ENCODE measurements around the gene DMBX1.
A peak's percentile ranks its signal among the peaks of the same experiment; 100 is the strongest.

Gene DMBX1

DNA sequence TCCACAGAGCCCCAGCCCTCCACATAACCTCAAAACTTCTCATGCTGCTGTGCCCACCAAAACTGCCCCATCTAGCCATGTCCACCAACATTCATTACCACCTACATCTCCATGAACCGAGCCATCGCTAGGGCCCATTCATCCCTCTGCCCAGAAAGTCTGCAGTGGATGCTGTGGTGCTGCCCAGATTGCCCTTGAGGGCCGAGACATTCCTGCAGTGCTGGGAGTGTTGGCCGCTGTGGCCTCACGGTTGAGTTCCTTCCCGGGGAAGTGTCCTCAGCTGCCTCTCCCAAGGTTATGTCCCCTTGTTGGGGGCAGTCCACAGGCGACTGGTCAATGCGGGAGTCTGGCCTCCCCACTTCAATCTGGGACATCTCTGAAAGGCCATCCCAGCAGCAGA lies 30.3 kb upstream of the DMBX1 start:
- DNase-seq (ENCODE audit: low read depth in 3 of 3) = no peak

DNA sequence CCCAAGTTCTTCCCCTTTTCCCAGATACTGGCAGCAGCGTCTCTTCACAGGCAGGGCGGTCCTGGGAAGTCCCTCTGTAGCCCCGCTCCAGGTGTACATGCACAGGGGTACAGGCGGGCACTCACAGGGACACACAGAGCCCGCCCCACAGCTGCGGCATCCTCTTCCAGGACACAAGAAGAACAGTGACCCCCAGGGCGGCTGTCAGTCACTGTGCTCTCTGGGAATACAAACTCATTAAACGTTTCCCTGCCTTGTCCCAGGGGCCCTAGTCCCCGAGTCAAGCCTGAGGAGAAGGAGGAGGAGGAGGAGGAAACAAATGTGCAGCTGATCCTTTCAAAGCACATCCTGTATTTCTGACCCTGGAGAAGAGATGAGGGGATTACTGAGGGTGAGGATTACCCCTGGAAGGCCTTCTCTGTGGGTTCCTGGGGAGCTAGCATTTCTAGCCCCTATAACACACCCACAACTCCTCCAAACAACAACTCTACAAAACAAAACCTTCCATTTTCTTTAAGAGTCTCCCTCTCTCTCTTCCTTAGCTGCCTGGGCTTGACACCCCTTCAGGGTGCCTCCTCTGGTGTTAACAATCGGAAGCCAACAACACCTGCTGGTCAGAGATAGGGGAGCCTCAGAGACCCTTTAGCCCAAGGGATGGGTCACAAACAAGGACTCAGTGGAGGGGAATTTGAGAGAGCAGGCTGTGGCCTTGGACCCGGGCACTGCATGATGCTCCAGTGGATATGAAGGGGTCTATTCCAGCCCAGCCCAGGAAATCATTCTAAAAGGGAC lies 28.4 kb upstream of the DMBX1 start:
- no peak for DNase-seq (ENCODE audit: low read depth in 3 of 3)

DNA sequence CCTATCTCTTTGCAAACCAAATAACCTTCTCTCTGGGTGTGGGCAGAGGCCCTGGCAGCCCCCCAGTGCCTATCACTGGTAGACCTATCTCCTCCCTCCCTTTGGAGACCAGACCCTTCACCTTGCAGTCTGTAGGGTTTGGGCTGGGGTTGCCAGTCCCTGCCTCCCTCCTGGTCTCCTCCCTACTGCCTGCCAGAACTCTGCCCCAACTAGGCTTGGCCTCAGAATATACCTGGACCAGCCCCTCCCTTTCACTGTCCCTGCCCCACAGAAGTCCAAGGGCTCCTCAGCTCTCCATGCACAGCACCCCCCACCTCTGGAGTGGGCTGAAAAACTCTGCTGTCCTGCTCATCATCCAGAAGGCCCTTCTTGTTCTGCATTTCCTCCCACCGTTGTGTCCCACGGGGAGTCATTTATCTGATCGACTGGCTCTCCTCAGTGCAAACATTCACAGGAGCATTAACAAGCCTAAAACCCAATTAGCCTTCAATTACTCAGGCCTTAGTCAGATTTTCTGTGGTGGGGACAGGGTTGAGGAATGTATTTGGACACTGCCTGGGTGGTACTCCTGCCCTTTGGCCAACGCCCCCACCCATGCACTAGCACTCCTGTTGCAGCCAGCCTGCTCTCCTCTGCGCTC lies 27.7 kb upstream of the DMBX1 start:
- no peak for DNase-seq (ENCODE audit: low read depth in 3 of 3)

GRCh38 chr1:46464013-46464548 lies 25.6 kb upstream of the DMBX1 start:
- DNase-seq (ENCODE audit: low read depth in 3 of 3) = no peak

GRCh38 chr1:46464915-46465314 lies 24.7 kb upstream of the DMBX1 start:
- no peak for DNase-seq (ENCODE audit: low read depth in 3 of 3)

DNA sequence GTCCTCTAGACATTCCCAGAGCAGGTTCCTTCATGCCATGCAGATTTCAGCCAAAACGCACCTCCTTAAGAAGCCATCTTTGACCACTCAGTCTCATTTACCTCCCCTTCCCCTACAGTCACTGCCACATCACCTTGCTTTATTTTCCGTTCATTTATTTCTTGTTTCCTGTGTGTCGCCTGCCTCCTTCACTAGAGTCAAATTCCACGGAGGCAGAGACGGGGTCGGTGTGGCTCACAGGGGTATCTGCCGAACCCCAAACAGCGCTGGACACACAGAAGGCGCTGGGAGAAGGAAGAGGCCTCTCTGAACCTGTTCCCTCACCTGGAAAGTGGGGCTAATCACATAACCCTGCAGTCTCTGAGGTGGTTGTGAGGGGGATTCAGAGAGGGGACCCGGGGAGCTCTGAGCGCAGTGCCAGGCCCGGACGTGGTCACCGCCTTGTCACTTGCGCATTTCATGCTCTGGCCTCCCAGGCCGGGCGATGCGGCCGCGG lies 23.6 kb upstream of the DMBX1 start:
- no peak for DNase-seq (ENCODE audit: low read depth in 3 of 3)

DNA sequence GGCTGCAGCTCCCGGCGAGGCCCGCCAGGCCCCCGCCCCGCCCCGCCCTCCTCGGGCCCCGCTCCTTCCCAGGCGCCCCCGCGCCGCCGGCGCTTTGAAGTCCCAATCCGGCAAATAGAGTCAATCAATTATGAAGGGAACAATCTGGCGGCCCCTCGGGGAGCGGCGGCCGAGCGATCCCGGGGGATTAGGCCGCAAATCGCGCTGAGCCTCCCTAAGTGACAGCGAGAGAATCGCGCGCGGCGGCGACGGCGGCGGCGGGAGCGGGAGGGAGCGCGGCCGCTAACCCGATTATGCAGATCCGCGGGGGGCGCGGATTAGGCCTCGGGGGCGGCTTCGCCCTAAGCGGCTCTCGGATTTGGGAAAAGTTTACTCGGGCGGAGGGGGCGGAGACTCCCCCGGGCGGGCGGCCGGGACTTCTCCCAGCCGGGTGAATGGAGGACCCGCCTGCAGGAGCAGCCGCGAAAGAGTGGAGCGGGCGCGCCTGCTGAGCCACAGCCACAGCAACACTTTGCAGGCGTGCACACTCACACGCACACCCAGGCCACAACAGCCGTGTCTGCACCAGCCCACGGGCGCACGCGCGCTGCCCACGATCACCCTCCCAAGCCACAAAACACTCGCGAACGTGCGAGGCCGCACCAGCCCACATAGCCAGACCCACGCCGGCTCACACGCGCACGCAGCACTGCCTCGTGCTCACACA lies 23.0 kb upstream of the DMBX1 start:
- no peak for DNase-seq (ENCODE audit: low read depth in 3 of 3)

- DNase-seq (ENCODE audit: low read depth in 3 of 3) = no peak
Measured at GRCh38 chr1:46467183-46467504, 22.5 kb upstream of the DMBX1 start.

- DNase-seq (ENCODE audit: low read depth in 3 of 3) = no peak
Measured at GRCh38 chr1:46469881-46470280, 19.8 kb upstream of the DMBX1 start.

- no peak for DNase-seq (ENCODE audit: low read depth in 3 of 3)
Measured at GRCh38 chr1:46471848-46472492, 17.7 kb upstream of the DMBX1 start.

DNA sequence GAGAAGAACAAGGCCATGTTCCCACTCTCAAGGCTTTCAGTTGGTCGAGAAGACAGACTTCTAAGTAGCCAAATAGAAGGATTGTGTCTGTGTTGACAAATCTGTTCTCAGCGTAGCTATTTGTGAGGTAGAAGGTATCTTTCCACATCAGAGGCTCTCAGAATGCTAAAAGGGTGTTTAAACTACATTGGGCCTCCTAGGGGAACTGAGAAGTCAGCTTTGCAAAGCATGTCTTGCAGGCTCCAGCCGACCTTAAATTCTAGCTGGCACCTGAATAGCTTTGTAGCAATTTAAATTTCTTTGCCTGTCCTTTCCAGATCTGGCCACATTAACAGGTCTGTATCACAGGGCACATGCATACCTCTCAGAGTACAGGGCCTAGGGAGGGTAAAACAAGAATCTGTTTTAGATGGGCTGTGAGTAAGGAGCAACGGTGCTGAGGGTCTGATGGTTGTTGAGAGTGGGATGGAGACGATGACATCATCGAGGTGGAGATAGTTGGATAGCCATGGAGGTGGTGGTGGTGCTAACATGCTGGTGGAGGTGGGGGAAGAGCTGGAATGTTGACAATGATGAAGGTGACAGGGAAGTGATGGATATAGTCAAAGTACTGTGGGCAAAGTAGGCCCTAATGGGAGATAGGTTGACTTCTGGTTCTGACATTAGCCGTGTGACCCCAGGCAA lies 17.0 kb upstream of the DMBX1 start:
- no peak for DNase-seq (ENCODE audit: low read depth in 3 of 3)

DNA sequence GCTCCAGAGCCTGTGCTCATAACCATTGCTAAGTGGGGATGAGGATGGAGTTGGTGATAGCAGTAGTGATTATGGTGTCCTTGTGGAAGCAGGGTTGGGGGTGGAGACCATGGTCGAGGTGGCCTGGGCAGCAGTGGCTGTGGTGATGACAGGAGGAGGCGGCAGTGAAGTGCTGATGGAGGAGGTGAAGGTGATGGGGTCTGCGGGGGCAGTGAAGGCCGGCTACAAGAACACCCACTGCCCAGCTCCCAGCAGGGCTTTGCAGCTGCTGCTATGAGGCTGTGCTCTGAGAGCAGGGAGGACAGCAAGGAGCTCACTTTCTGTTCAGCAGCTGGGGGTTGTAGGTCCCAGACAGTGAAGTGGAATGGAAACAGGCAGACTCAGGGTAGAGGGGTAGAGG lies 15.6 kb upstream of the DMBX1 start:
- no peak for DNase-seq (ENCODE audit: low read depth in 3 of 3)

GRCh38 chr1:46474570-46474969 lies 15.1 kb upstream of the DMBX1 start:
- DNase-seq (ENCODE audit: low read depth in 3 of 3) = no peak

- DNase-seq (ENCODE audit: low read depth in 3 of 3) = no peak
Measured at GRCh38 chr1:46476673-46477072, 13.0 kb upstream of the DMBX1 start.

GRCh38 chr1:46477153-46477929 lies 12.3 kb upstream of the DMBX1 start:
- DNase-seq (ENCODE audit: low read depth in 3 of 3) = peak; percentile 57 to 61 (median 60)

DNA sequence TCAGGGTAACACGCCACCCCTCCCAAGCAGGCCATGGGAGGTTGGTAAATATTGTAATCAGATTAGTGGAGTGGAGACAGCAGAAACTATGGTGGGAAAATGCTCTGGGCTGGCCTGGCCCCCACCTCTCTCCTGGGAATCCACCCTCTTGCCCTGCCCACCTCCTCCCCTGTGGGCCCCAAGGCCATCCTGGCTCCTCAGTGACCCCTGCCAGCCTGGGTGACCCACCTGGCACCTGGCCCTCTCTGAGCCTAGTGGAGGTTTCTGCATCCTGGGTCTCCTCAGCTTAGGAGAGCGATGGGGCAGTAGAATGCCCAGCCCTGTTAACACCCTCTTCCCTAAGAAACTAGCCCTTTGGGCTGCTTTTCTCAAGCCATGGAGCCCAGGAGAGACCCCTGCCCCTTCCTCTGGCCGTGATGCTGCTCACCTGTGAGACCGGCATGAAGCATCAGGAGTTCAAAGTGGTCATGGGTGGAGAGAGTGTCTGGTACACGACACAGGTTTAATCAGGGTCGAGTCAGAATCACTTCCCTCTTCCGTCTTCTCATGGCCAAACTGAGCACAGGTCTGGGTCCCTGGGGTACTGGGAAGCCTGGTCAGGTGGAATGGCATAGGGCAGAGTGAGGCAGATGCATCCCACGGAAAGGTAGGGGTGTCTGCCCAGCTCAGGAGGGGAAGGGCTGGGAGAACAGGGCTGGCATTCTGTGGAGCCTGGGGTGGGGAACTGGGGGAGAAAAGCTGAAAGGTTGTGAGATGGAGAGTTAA lies 10.7 kb upstream of the DMBX1 start:
- DNase-seq (ENCODE audit: low read depth in 3 of 3) = no peak

- DNase-seq (ENCODE audit: low read depth in 3 of 3) = no peak
Measured at GRCh38 chr1:46479744-46480350, 9.8 kb upstream of the DMBX1 start.

DNA sequence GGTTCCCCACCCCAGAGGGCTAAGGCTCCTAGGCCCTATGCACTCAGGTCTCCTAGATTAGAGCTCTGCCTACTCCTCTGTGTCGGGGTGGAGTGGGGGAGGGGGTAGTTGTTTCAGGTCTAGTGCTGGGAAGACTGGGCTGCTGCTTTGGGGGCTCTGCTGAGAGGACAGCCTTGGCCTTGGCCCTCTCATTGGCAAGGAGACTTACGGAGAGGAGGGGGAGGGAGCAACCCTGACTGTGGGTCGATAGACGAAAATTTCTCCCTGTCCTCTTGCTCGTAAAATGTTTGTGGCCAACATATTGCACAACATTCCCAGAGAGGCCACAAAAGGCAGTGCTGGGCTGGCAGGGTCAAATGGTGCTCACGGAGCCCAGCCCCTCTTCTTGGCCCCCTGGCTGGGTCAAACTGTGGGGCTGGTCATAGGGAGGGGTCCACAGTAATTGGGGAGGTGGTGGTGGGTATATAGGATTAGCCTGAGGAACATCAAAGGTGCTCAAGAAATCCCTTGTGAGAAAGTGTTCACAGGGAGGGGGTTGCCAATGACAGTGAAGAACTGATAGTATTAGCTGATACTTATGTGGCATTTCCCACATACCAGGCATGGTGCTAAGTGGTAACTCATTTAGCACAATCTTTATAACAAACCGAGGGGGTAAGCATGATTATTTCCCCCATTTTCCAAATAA lies 8.5 kb upstream of the DMBX1 start:
- no peak for DNase-seq (ENCODE audit: low read depth in 3 of 3)

DNA sequence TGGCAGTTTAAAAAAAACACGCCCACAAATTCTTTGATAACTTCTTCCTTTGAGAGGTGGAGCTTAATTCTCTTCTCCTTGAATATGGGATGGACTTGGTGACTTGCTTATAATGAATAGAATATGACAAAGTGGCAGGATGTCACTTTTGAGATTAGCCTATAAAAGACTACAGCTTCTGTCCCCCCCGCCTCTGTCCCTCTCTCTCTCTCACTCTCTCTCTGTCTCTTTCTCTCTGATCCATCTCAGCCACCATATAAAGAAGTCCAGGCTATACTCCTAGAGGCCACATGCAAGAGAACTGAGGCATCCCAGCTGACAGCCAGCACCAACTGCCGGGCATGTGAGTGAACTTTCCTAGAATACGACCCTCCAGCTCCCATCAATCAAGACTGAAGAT lies 7.7 kb upstream of the DMBX1 start:
- DNase-seq (ENCODE audit: low read depth in 3 of 3) = no peak

All from stimulated activated CD4-positive, alpha-beta T cell treated with anti-CD3 and anti-CD28 coated beads, TNF-alpha, amount 100 ng/mL, for 4 hours (primary cell).